GM12878 (cell line): ENCODE measurements around the gene ATP5F1B. TPM values are rescaled to one million over a fixed set of nuclear protein-coding genes. Genes with fewer than 3 reads are reported as not detected.
A peak's percentile ranks its signal among the peaks of the same experiment; 100 is the strongest.

Experiments used
- ATAC-seq: fragments of 200-7000 bp; cut with Tn5 transposase; 3 replicates; pipeline ENCODE4 v1.9.1; 2020; ENCODE audit warnings: mild to moderate bottlenecking, moderate library complexity
- BruUV-seq: library from RNA; stranded (reverse); fragments of 400-500 nt; replicated peaks from 2 replicates; lab custom pipeline; 2021; lab: Mats Ljungman, UMichigan
- CTCF ChIA-PET: fragments of 300-600 bp; sonication (Branson Sonifier 250); formaldehyde crosslinking; extraction: SDS; loops from one replicate; lab custom pipeline; 2021; ENCODE audit warnings: inconsistent platforms; lab: Yijun Ruan, JAX
- POLR2A ChIA-PET: fragments of 350-600 bp; formaldehyde crosslinking; extraction: SDS; loops from one replicate; lab custom pipeline; 2021; ENCODE audit warnings: inconsistent platforms; lab: Charles Lee
- RAD21 ChIA-PET: fragments of 300-600 bp; sonication (Branson Sonifier 250); formaldehyde crosslinking; loops from one replicate; lab custom pipeline; 2023; ENCODE audit warnings: antibody characterized with exemption; ENCODE audit not compliant: unreplicated experiment; lab: Charles Lee
- SMC1A ChIA-PET: fragments of 300-600 bp; sonication (Branson Sonifier 250); formaldehyde crosslinking; loops from one replicate; lab custom pipeline; 2023; ENCODE audit not compliant: unreplicated experiment, uncharacterized antibody; lab: Charles Lee
- DNase-seq: peaks from one replicate; pipeline ENCODE4 v3.0.0-alpha.2; 2011; ENCODE audit warnings: low read depth, low spot score
- FAIRE-seq: peaks from 3 replicates; lab custom pipeline; 2011; peaks lifted over from hg19 to GRCh38; lab: Jason Lieb, UNC
- H2AFZ ChIP-seq: 2 replicates; pipeline ENCODE4 v1.6.0; 2011; ENCODE audit warnings: low read depth, low read length, control low read depth; ENCODE audit not compliant: control insufficient read depth
- H3K27ac ChIP-seq: 2 replicates; pipeline ENCODE4 v1.5.1; 2011; ENCODE audit warnings: control low read depth; ENCODE audit not compliant: control insufficient read depth, insufficient read depth
- H3K27me3 ChIP-seq, 2 experiments: replicated peaks in 1 of 2; 2 replicates each; pipeline versions ENCODE4 v1.6.0 to v1.6.1; 2011; ENCODE audit warnings: low read length in 1 of 2; ENCODE audit not compliant: control insufficient read depth in 2 of 2, insufficient read depth in 2 of 2
- H3K36me3 ChIP-seq, 2 experiments: 2 replicates each; pipeline ENCODE4 v1.5.1; 2011; ENCODE audit warnings: low read length in 1 of 2; ENCODE audit not compliant: control insufficient read depth in 2 of 2, insufficient read depth in 2 of 2
- H3K4me1 ChIP-seq: 2 replicates; pipeline ENCODE4 v1.6.1; 2011; ENCODE audit warnings: mild to moderate bottlenecking, low read length, moderate library complexity, mixed read lengths; ENCODE audit not compliant: control insufficient read depth, insufficient read depth
- H3K4me2 ChIP-seq: 2 replicates; pipeline ENCODE4 v1.6.0; 2011; ENCODE audit warnings: control low read depth; ENCODE audit not compliant: control insufficient read depth, insufficient read depth
- H3K4me3 ChIP-seq: fragments of 200-600 bp; sonication (generic); 2 replicates; pipeline ENCODE4 v1.5.1; 2016
- H3K79me2 ChIP-seq: 2 replicates; pipeline ENCODE4 v1.6.0; 2011; ENCODE audit warnings: low read length; ENCODE audit not compliant: control insufficient read depth, insufficient read depth
- H3K9ac ChIP-seq: 2 replicates; pipeline ENCODE4 v1.8.0; 2011; ENCODE audit warnings: low read length, control low read depth, mixed read lengths; ENCODE audit not compliant: control insufficient read depth, insufficient read depth
- H3K9me3 ChIP-seq: replicated peaks from 3 replicates; pipeline ENCODE4 v1.5.1; 2011; ENCODE audit warnings: mild to moderate bottlenecking, low read length; ENCODE audit not compliant: control insufficient read depth, insufficient read depth
- H4K20me1 ChIP-seq: 2 replicates; pipeline ENCODE4 v1.6.0; 2011; ENCODE audit not compliant: control insufficient read depth, insufficient read depth
- BACH1 ChIP-seq: fragments of 450-650 bp; IDR thresholded peaks from 2 replicates; pipeline ENCODE4 v1.6.1; 2017; ENCODE audit warnings: mild to moderate bottlenecking, borderline replicate concordance
- CBX3 ChIP-seq: fragments of 200-600 bp; sonication (generic); IDR thresholded peaks from 2 replicates; pipeline ENCODE4 v1.6.1; 2016; ENCODE audit warnings: low read depth, borderline replicate concordance
- CREB1 ChIP-seq: IDR thresholded peaks from 2 replicates; pipeline ENCODE4 v1.6.1; 2012; ENCODE audit warnings: low read depth, mild to moderate bottlenecking, inconsistent platforms
- IKZF2 ChIP-seq, 2 experiments: fragments of 450-650 bp; IDR thresholded peaks; 2 replicates each; pipeline ENCODE4 v1.6.1; 2017; ENCODE audit warnings: mild to moderate bottlenecking in 2 of 2, moderate library complexity in 2 of 2
- IRF4 ChIP-seq: IDR thresholded peaks from 2 replicates; pipeline ENCODE4 v1.6.1; 2011; ENCODE audit warnings: low read depth, low read length
- RFX5 ChIP-seq: IDR thresholded peaks from 2 replicates; pipeline ENCODE4 v1.6.1; 2011; ENCODE audit warnings: low read depth, low read length, improper control_type of control experiment
- SIN3A ChIP-seq: IDR thresholded peaks from 2 replicates; pipeline ENCODE4 v1.6.1; 2012; ENCODE audit warnings: low read depth, low read length, improper control_type of control experiment
- SPI1 ChIP-seq: IDR thresholded peaks from 2 replicates; pipeline ENCODE4 v1.6.1; 2011; ENCODE audit warnings: low read depth, mild to moderate bottlenecking, low read length, moderate library complexity, borderline replicate concordance; ENCODE audit not compliant: insufficient read depth
- WRNIP1 ChIP-seq: IDR thresholded peaks from 2 replicates; pipeline ENCODE4 v1.6.1; 2011; ENCODE audit warnings: low read depth, low read length, improper control_type of control experiment, borderline replicate concordance
- WGBS: methylation state at CpG from one replicate; pipeline ENCODE4 v1.1.6; 2016; ENCODE audit warnings: low lambda C conversion rate; ENCODE audit not compliant: insufficient replicate concordance, insufficient coverage; ENCODE audit errors: missing lambda C conversion rate; 5-methylcytosine and 5-hydroxymethylcytosine counted together
- in situ Hi-C: fragments of 300-500 bp; cut with MboI; formaldehyde crosslinking; loops from 9 replicates; pipeline ENCODE4 v1.14.3; 2018; ENCODE audit warnings: mixed read lengths
- intact Hi-C: fragments of 100-400 bp; cut with micrococcal nuclease; formaldehyde crosslinking; loops from one replicate; pipeline ENCODE4 v1.14.2; 2022; ENCODE audit not compliant: unreplicated experiment
- polyA plus RNA-seq, 11 experiments: library from polyadenylated mRNA; depleted of rRNA in 4 of 11; unstranded in 6 of 11; stranded (reverse) in 5 of 11; fragments of >200 nt; fragmentation: Nextera tagmentation in 4 of 11; fragmentation: Illumina TruSeq in 1 of 11; extraction: Ambion mirVana in 4 of 11; extraction: Trizol in 1 of 11; gene quantifications; 1 replicate in 1 of 11; 2 replicates in 10 of 11; pipeline versions ENCODE4 v1.2.1 to v1.2.3, GENCODE V29; 2011 to 2016; ENCODE audit warnings: inconsistent platforms in 2 of 11, missing spikeins in 2 of 11, low read depth in 1 of 11
- total RNA-seq, 4 experiments: library from RNA; depleted of rRNA in 3 of 4; stranded (reverse); fragments of >200 nt in 3 of 4; fragmentation: Illumina TruSeq in 1 of 4; extraction: Trizol in 1 of 4; gene quantifications; 2 replicates each; pipeline versions ENCODE4 v1.2.1 to v1.2.3, GENCODE V29; 2013 to 2021

The ATP5F1B gene
- total and polyA plus RNA-seq, 10 of the 15 experiments (the other 5 are each of a cell fraction or from before 2014, with no cell fraction given): 671 to 1,908 (median 1,031) TPM

DNA sequence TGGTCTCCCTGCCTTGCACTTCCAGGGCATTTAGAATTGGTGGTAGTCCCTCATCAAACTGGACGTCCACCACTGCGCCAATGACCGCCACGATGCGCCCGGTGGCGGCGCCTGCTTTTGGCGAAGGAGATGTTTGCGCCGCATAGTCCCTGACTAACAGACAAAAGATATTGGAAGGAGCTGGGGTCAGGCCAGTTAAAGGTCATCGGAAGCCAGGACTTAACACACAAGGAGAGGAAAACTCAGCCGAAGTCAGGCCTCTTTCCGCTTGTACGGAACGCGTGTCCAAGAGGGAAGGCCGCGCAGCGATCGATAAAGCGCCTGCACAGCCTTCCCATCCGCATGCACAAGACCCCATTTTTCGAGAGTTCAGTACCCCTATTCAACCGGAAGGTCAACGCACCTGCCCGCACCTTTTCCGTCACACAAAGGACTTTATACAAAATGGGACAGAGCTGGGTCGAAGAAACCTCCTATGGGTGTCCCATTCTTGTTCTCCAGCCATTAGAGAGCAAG lies 525 bp downstream of the ATP5F1B start:
- intact Hi-C loops: loop anchor here (10.0 kb wide), 1 partner anchor 520 kb away; the partner anchor contains the start of gene ESYT1
- ATAC-seq (peak; percentile 4), DNase-seq (no peak)
- Histone ChIP-seq H3K27ac (peak overlapping the region; percentile 89), H4K20me1 (no peaks in the 10 kb centered on the region), H3K9me3 (no peaks in the 10 kb centered on the region), H3K79me2 (peaks cover 51% of the 10 kb centered on the region)
- POLR2A ChIA-PET: interaction anchor here (0.5 to 4.1 kb wide), 14 partner anchors 10 to 527 kb away, joined by 3 to 57 read pairs (median 6); partner anchors contain the start of genes NACA, PTGES3, STAT2 and ZC3H10
- TF ChIP-seq CBX3 (no peak), RFX5 (no peak), SIN3A (peak; percentile 45; the same call in 1 of the 2 replicates), CREB1 (peak; percentile 32; the same call in 1 of the 2 replicates), IKZF2 (IDR thresholded peaks at IDR 0.05) (no peak), WRNIP1 (0 out of 2 replicates have a peak, but pooled peaks have one; percentile 83), SPI1 (no peak), IRF4 (0 out of 2 replicates have a peak, but pooled peaks have one; percentile 13), BACH1 (peak; percentile 15; the same call in 1 of the 2 replicates)
- TF ChIP-seq, all 136 proteins: peak for 5
- in situ Hi-C loops: no loop called here
- WGBS: under 1% methylated on average over 29 of the region's 29 CpGs
- no peak for FAIRE-seq
- Histone ChIP-seq H3K4me3 (peak overlapping the region; percentile 94), H2AFZ (no peak overlapping the region), H3K4me2 (peak overlapping the region; percentile 90), H3K9ac (peak overlapping the region; percentile 89), H3K4me1 (no peaks in the 10 kb centered on the region), H3K36me3 (peaks cover 10 to 23% of the 10 kb centered on the region in 2 experiments), H3K27me3 (no peaks in the 10 kb centered on the region)
- SMC1A ChIA-PET: interaction anchor here (1.5 to 4.4 kb wide), 5 partner anchors 11 to 39 kb away, joined by 4 to 43 read pairs (median 12); partner anchors contain the start of gene BAZ2A
- BruUV-seq: TSS peak; percentile 74
- CTCF ChIA-PET: interaction anchor here (0.6 to 2.7 kb wide), 9 partner anchors 9 to 467 kb away, joined by 3 to 23 read pairs (median 3); partner anchors contain the start of gene STAT6
- RAD21 ChIA-PET: interaction anchor here (1.0 to 3.0 kb wide), 6 partner anchors 8 to 78 kb away, joined by 3 to 15 read pairs (median 10); partner anchors contain the start of genes BAZ2A and PTGES3
